HepG2 (cell line): Measurements from ENCODE around the gene FAF1. TPM values are rescaled to one million over a fixed set of nuclear protein-coding genes. Genes with fewer than 3 reads are reported as not detected.

Experiments used
- ATAC-seq: fragments of 200-7000 bp; cut with Tn5 transposase; 3 replicates; pipeline ENCODE4 v1.9.1; 2020; ENCODE audit warnings: mild to moderate bottlenecking, moderate library complexity
- BruUV-seq: library from RNA; stranded (reverse); fragments of 400-500 nt; replicated peaks from 2 replicates; lab custom pipeline; 2021; lab: Mats Ljungman, UMichigan
- CTCF ChIA-PET: fragments of 300-600 bp; formaldehyde crosslinking; extraction: SDS; loops from one replicate; lab custom pipeline; 2021; ENCODE audit warnings: low total read pairs, inconsistent platforms, low intra/inter-chr PET ratio; lab: Yijun Ruan, JAX
- POLR2A ChIA-PET: fragments of 350-600 bp; sonication (Branson Sonifier 250); formaldehyde crosslinking; loops from one replicate; lab custom pipeline; 2020; ENCODE audit warnings: antibody characterized with exemption, inconsistent platforms; lab: Yijun Ruan, JAX
- DNase-seq: peaks from one replicate; pipeline ENCODE4 v3.0.0-alpha.2; 2015; ENCODE audit warnings: low spot score
- FAIRE-seq: peaks from 3 replicates; lab custom pipeline; 2011; peaks lifted over from hg19 to GRCh38; lab: Jason Lieb, UNC
- H2AFZ ChIP-seq: one replicate; pipeline ENCODE4 v1.6.1; 2011; ENCODE audit warnings: low read length, inconsistent platforms
- H3K27ac ChIP-seq: fragments of 300-600 bp; 3 replicates; pipeline ENCODE4 v1.8.0; 2011; ENCODE audit warnings: mixed run types, mild to moderate bottlenecking, mixed read lengths, low read length, inconsistent platforms; ENCODE audit not compliant: insufficient read depth; ENCODE audit errors: extremely low read length
- H3K27me3 ChIP-seq, 2 experiments: fragments of 200-600 bp in 1 of 2; 2 replicates in 1 of 2; 3 replicates in 1 of 2; pipeline versions ENCODE4 v1.6.0 to v1.8.0; 2011; ENCODE audit warnings: low read length in 2 of 2, mild to moderate bottlenecking in 2 of 2, moderate library complexity in 2 of 2, inconsistent platforms in 1 of 2; ENCODE audit not compliant: insufficient read depth in 2 of 2, control insufficient read depth in 1 of 2
- H3K36me3 ChIP-seq, 2 experiments: fragments of 200-600 bp in 1 of 2; replicated peaks in 1 of 2; 2 replicates in 1 of 2; 3 replicates in 1 of 2; pipeline versions ENCODE4 v1.5.1 to v1.8.0; 2011; ENCODE audit warnings: low read length in 2 of 2, inconsistent platforms in 1 of 2; ENCODE audit not compliant: insufficient read depth in 2 of 2, control insufficient read depth in 1 of 2
- H3K4me1 ChIP-seq: 2 replicates; pipeline ENCODE4 v1.5.1; 2012; ENCODE audit warnings: low read length, inconsistent platforms; ENCODE audit not compliant: insufficient read depth
- H3K4me2 ChIP-seq: 2 replicates; pipeline ENCODE4 v1.6.0; 2011; ENCODE audit warnings: low read depth, low read length, inconsistent platforms
- H3K4me3 ChIP-seq, 3 experiments: fragments of 200-600 bp in 1 of 3; sonication (generic), shearing (Covaris generic) in 1 of 3; replicated peaks in 1 of 3; 2 replicates each; pipeline ENCODE4 v1.5.1; 2011 to 2016; ENCODE audit warnings: low read length in 3 of 3, inconsistent platforms in 2 of 3, low read depth in 2 of 3, mild to moderate bottlenecking in 2 of 3, control low read depth in 1 of 3, mixed read lengths in 1 of 3; ENCODE audit not compliant: insufficient read depth in 1 of 3
- H3K79me2 ChIP-seq: one replicate; pipeline ENCODE4 v1.6.1; 2011; ENCODE audit warnings: low read length, inconsistent platforms; ENCODE audit not compliant: insufficient read depth
- H3K9ac ChIP-seq: 2 replicates; pipeline ENCODE4 v1.6.0; 2011; ENCODE audit warnings: mild to moderate bottlenecking, low read depth, low read length, inconsistent platforms; ENCODE audit not compliant: insufficient read depth
- H3K9me3 ChIP-seq: 2 replicates; pipeline ENCODE4 v1.5.1; 2012; ENCODE audit warnings: mild to moderate bottlenecking, low read length
- H4K20me1 ChIP-seq: 2 replicates; pipeline ENCODE4 v1.6.0; 2011; ENCODE audit warnings: inconsistent platforms, mild to moderate bottlenecking, low read length, moderate library complexity; ENCODE audit not compliant: insufficient read depth
- CEBPB ChIP-seq: IDR thresholded peaks from 2 replicates; pipeline ENCODE4 v1.6.1; 2011; ENCODE audit warnings: low read depth, low read length, improper control_type of control experiment, borderline replicate concordance
- HOXA3 ChIP-seq: sonication (generic); formaldehyde crosslinking; IDR thresholded peaks from 2 replicates; pipeline ENCODE4 v1.5.0; 2020; ENCODE audit warnings: missing genetic modification reagents
- HOXA7 ChIP-seq: sonication (generic); formaldehyde crosslinking; IDR thresholded peaks from 2 replicates; pipeline ENCODE4 v1.8.1; 2022; ENCODE audit warnings: mild to moderate bottlenecking, missing genetic modification reagents, moderate library complexity
- JUND ChIP-seq: sonication (generic); formaldehyde crosslinking; IDR thresholded peaks from 2 replicates; pipeline ENCODE4 v1.8.0; 2022; ENCODE audit warnings: mild to moderate bottlenecking, missing genetic modification reagents
- NCOA1 ChIP-seq: sonication (generic); formaldehyde crosslinking; IDR thresholded peaks from 2 replicates; pipeline ENCODE4 v1.9.0; 2021; ENCODE audit warnings: missing genetic modification reagents
- SALL2 ChIP-seq: sonication (generic); formaldehyde crosslinking; IDR thresholded peaks from 2 replicates; pipeline ENCODE4 v1.8.1; 2023; ENCODE audit warnings: mild to moderate bottlenecking, missing genetic modification reagents, inconsistent platforms
- ZBTB20 ChIP-seq: sonication (generic); formaldehyde crosslinking; IDR thresholded peaks from 2 replicates; pipeline ENCODE4 v1.8.1; 2023; ENCODE audit warnings: missing genetic modification reagents, low read depth, mild to moderate bottlenecking, borderline replicate concordance
- ZNF337 ChIP-seq: sonication (generic); formaldehyde crosslinking; IDR thresholded peaks from 2 replicates; pipeline ENCODE4 v1.5.1; 2020; ENCODE audit warnings: missing genetic modification reagents, low read depth, mild to moderate bottlenecking, borderline replicate concordance
- ZNF367 ChIP-seq: sonication (generic); formaldehyde crosslinking; IDR thresholded peaks from 2 replicates; pipeline ENCODE4 v1.4.0; 2020; ENCODE audit warnings: missing genetic modification reagents, borderline replicate concordance
- ZNF577 ChIP-seq: sonication (generic); formaldehyde crosslinking; IDR thresholded peaks from 2 replicates; pipeline ENCODE4 v1.4.0; 2020; ENCODE audit warnings: mild to moderate bottlenecking, low read depth, missing genetic modification reagents, borderline replicate concordance
- in situ Hi-C: cut with HindIII; loops from 2 replicates; pipeline ENCODE4 v1.10.0; 2017; ENCODE audit warnings: low pct_unique_long_range_greater_than_20kb; ENCODE audit not compliant: extremely low pct_ligation_motif_present
- intact Hi-C: fragments of 100-400 bp; cut with micrococcal nuclease; formaldehyde crosslinking; loops from one replicate; pipeline ENCODE4 v1.10.0; 2022; ENCODE audit not compliant: unreplicated experiment
- polyA plus RNA-seq, 8 experiments: library from polyadenylated mRNA; depleted of rRNA in 3 of 8; stranded (reverse) in 7 of 8; unstranded in 1 of 8; fragments of >200 nt; fragmentation: Illumina TruSeq in 4 of 8; extraction: Trizol in 4 of 8; gene quantifications; 2 replicates each; pipeline versions ENCODE4 v1.2.1 to v1.2.3, GENCODE V29; 2011 to 2016; ENCODE audit warnings: low read depth in 4 of 8, missing spikeins in 1 of 8, mixed read lengths in 1 of 8; ENCODE audit not compliant: insufficient read depth in 1 of 8
- total RNA-seq, 5 experiments: library from RNA; depleted of rRNA; stranded (reverse); fragments of >200 nt; fragmentation: Illumina TruSeq; extraction: Trizol; gene quantifications; 2 replicates each; pipeline ENCODE4 v1.2.3, GENCODE V29; 2016; ENCODE audit warnings: low read depth in 1 of 5
- TF ChIP-seq, protein P1 (sequence below): conservative IDR thresholded peaks from 2 replicates; pipeline ENCODE4 v1.6.1; 2018; ENCODE audit warnings: missing genetic modification reagents
- TF ChIP-seq, protein P2 (sequence below): sonication (generic); formaldehyde crosslinking; IDR thresholded peaks from 2 replicates; pipeline ENCODE4 v1.4.0; 2020; ENCODE audit warnings: missing genetic modification reagents
- TF ChIP-seq, protein P3 (sequence below): sonication (generic); formaldehyde crosslinking; IDR thresholded peaks from 2 replicates; pipeline ENCODE4 v1.5.1; 2020; ENCODE audit warnings: mild to moderate bottlenecking, missing genetic modification reagents
- TF ChIP-seq, protein P4 (sequence below): sonication (generic); formaldehyde crosslinking; IDR thresholded peaks from 2 replicates; pipeline ENCODE4 v1.5.0; 2020; ENCODE audit warnings: mild to moderate bottlenecking, low read depth, missing genetic modification reagents, borderline replicate concordance
- TF ChIP-seq, protein P5 (sequence below): sonication (generic); formaldehyde crosslinking; IDR thresholded peaks from 2 replicates; pipeline ENCODE4 v1.4.0; 2020; ENCODE audit warnings: missing genetic modification reagents, borderline replicate concordance

Gene FAF1
- total and polyA plus RNA-seq, 2 of the 13 experiments (the other 11 are each of a cell fraction or from before 2014, with no cell fraction given): 19.4 to 63.3 TPM

DNA sequence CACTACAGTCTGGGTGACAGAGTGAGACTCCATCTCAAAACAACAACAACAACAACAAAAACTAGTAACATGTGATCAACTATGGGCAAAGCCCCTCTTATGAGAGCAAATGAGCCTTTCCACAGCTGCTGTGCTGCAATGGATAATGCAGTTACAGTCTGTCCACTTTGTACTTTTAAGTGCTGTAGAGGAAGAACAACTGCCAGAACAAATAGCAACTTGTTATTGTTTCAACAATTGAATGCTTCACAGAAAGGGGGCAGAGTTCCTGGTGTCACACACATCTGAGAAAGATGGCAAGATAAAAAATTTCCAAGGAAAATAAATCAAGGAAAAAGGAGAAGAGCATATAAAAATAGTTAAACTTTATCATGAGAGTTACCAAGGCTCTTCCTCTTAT, 293.2 kb downstream of the FAF1 start:
- no peaks in the 10 kb centered on the region for H4K20me1 ChIP-seq
- H3K4me2 ChIP-seq: no peak overlapping the region
- in situ Hi-C loops: no loop called here
- ChIA-PET POLR2A (no interaction called here), CTCF (no interaction called here)
- BruUV-seq: no TSS peak
- H3K9me3 ChIP-seq: no peaks in the 10 kb centered on the region
- H2AFZ ChIP-seq: no peak overlapping the region
- H3K4me1 ChIP-seq: no peaks in the 10 kb centered on the region
- H3K79me2 ChIP-seq: no peaks in the 10 kb centered on the region
- no peak for DNase-seq
- no peaks in the 10 kb centered on the region for H3K27me3 ChIP-seq
- H3K36me3 ChIP-seq: no peaks in the 10 kb centered on the region
- no peak for FAIRE-seq
- no peak for ATAC-seq
- intact Hi-C loops: no loop called here
- no peak for TF ChIP-seq HOXA3
- TF ChIP-seq, protein P1, sequence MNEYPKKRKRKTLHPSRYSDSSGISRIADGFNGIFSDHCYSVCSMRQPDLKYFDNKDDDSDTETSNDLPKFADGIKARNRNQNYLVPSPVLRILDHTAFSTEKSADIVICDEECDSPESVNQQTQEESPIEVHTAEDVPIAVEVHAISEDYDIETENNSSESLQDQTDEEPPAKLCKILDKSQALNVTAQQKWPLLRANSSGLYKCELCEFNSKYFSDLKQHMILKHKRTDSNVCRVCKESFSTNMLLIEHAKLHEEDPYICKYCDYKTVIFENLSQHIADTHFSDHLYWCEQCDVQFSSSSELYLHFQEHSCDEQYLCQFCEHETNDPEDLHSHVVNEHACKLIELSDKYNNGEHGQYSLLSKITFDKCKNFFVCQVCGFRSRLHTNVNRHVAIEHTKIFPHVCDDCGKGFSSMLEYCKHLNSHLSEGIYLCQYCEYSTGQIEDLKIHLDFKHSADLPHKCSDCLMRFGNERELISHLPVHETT (CRISPR knock-in tag): no peak
- TF ChIP-seq, protein P2, sequence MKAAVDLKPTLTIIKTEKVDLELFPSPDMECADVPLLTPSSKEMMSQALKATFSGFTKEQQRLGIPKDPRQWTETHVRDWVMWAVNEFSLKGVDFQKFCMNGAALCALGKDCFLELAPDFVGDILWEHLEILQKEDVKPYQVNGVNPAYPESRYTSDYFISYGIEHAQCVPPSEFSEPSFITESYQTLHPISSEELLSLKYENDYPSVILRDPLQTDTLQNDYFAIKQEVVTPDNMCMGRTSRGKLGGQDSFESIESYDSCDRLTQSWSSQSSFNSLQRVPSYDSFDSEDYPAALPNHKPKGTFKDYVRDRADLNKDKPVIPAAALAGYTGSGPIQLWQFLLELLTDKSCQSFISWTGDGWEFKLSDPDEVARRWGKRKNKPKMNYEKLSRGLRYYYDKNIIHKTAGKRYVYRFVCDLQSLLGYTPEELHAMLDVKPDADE (CRISPR knock-in tag): no peak
- TF ChIP-seq ZNF337 (CRISPR knock-in tag): no peak
- TF ChIP-seq, protein P3, sequence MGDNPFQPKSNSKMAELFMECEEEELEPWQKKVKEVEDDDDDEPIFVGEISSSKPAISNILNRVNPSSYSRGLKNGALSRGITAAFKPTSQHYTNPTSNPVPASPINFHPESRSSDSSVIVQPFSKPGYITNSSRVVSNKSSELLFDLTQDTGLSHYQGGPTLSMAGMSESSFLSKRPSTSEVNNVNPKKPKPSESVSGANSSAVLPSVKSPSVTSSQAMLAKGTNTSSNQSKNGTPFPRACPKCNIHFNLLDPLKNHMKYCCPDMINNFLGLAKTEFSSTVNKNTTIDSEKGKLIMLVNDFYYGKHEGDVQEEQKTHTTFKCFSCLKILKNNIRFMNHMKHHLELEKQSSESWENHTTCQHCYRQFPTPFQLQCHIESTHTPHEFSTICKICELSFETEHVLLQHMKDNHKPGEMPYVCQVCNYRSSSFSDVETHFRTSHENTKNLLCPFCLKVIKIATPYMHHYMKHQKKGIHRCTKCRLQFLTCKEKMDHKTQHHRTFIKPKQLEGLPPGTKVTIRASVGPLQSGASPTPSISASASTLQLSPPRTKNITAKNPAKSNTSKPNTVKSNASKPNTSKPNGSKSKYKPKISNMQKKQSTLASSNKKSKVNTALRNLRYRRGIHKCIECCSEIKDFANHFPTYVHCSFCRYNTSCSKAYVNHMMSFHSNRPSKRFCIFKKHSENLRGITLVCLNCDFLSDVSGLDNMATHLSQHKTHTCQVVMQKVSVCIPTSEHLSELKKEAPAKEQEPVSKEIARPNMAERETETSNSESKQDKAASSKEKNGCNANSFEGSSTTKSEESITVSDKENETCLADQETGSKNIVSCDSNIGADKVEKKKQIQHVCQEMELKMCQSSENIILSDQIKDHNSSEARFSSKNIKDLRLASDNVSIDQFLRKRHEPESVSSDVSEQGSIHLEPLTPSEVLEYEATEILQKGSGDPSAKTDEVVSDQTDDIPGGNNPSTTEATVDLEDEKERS (CRISPR knock-in tag): no peak
- TF ChIP-seq, protein P4, sequence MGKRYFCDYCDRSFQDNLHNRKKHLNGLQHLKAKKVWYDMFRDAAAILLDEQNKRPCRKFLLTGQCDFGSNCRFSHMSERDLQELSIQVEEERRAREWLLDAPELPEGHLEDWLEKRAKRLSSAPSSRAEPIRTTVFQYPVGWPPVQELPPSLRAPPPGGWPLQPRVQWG (CRISPR knock-in tag): no peak
- TF ChIP-seq HOXA7 (CRISPR knock-in tag): no peak
- TF ChIP-seq, protein P5, sequence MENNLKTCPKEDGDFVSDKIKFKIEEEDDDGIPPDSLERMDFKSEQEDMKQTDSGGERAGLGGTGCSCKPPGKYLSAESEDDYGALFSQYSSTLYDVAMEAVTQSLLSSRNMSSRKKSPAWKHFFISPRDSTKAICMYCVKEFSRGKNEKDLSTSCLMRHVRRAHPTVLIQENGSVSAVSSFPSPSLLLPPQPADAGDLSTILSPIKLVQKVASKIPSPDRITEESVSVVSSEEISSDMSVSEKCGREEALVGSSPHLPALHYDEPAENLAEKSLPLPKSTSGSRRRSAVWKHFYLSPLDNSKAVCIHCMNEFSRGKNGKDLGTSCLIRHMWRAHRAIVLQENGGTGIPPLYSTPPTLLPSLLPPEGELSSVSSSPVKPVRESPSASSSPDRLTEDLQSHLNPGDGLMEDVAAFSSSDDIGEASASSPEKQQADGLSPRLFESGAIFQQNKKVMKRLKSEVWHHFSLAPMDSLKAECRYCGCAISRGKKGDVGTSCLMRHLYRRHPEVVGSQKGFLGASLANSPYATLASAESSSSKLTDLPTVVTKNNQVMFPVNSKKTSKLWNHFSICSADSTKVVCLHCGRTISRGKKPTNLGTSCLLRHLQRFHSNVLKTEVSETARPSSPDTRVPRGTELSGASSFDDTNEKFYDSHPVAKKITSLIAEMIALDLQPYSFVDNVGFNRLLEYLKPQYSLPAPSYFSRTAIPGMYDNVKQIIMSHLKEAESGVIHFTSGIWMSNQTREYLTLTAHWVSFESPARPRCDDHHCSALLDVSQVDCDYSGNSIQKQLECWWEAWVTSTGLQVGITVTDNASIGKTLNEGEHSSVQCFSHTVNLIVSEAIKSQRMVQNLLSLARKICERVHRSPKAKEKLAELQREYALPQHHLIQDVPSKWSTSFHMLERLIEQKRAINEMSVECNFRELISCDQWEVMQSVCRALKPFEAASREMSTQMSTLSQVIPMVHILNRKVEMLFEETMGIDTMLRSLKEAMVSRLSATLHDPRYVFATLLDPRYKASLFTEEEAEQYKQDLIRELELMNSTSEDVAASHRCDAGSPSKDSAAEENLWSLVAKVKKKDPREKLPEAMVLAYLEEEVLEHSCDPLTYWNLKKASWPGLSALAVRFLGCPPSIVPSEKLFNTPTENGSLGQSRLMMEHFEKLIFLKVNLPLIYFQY (CRISPR knock-in tag): no peak
- TF ChIP-seq ZNF577: no peak
- TF ChIP-seq NCOA1: no peak
- no peak for TF ChIP-seq SALL2 (CRISPR knock-in tag)
- no peak for TF ChIP-seq ZNF367 (CRISPR knock-in tag)
- no peak for TF ChIP-seq JUND
- no peak for TF ChIP-seq ZBTB20 (CRISPR knock-in tag)
- TF ChIP-seq CEBPB: no peak
- no peak overlapping the region for H3K4me3 ChIP-seq
- no peak overlapping the region for H3K9ac ChIP-seq
- no peak overlapping the region for H3K27ac ChIP-seq
